GM19099 (cell line): ENCODE results near the gene MLN.

Source experiments
- POLR2A ChIP-seq: IDR thresholded peaks from 3 replicates; pipeline ENCODE4 v1.6.1; 2011; ENCODE audit warnings: low read depth; ENCODE audit not compliant: insufficient read length; ENCODE audit errors: extremely low read depth

Gene MLN

GRCh38 chr6:33776186-33776585, 27.6 kb downstream of the MLN start:
- TF ChIP-seq POLR2A, result no peak

- no peak for TF ChIP-seq POLR2A
Observed at GRCh38 chr6:33774774-33775173, 29.0 kb downstream of the MLN start.

GRCh38 chr6:33772902-33773472, 30.8 kb downstream of the MLN start:
- no peak for TF ChIP-seq POLR2A

- TF ChIP-seq POLR2A, result no peak
Observed at GRCh38 chr6:33772082-33772830, 31.5 kb downstream of the MLN start.

- TF ChIP-seq POLR2A, result no peak
Observed at GRCh38 chr6:33771146-33772081, 32.4 kb downstream of the MLN start.

- TF ChIP-seq POLR2A, result no peak
Observed at GRCh38 chr6:33770833-33771145, 33.0 kb downstream of the MLN start.

GRCh38 chr6:33770124-33770832, 33.5 kb downstream of the MLN start:
- no peak for TF ChIP-seq POLR2A

- no peak for TF ChIP-seq POLR2A
Observed at GRCh38 chr6:33769248-33769821, 34.5 kb downstream of the MLN start.

GRCh38 chr6:33768644-33769120, 35.1 kb downstream of the MLN start:
- no peak for TF ChIP-seq POLR2A

GRCh38 chr6:33766921-33767907, 36.6 kb downstream of the MLN start:
- no peak for TF ChIP-seq POLR2A

- no peak for TF ChIP-seq POLR2A
Observed at GRCh38 chr6:33765368-33765767, 38.4 kb downstream of the MLN start.

- no peak for TF ChIP-seq POLR2A
Observed at GRCh38 chr6:33764036-33764435, 39.8 kb downstream of the MLN start.

GRCh38 chr6:33763483-33763882, 40.3 kb downstream of the MLN start:
- no peak for TF ChIP-seq POLR2A

GRCh38 chr6:33762713-33763112, 41.1 kb downstream of the MLN start:
- TF ChIP-seq POLR2A, result no peak
